GM12878 (cell line): ENCODE data around the gene FLOT1. TPM values are rescaled to one million over a fixed set of nuclear protein-coding genes. Genes with fewer than 3 reads are reported as not detected.

Experiments used
- ATF3 ChIP-seq: IDR thresholded peaks from 2 replicates; pipeline ENCODE4 v1.6.1; 2011; ENCODE audit warnings: low read depth, mild to moderate bottlenecking, low read length, moderate library complexity, borderline replicate concordance; ENCODE audit errors: extremely low read depth
- BACH1 ChIP-seq: fragments of 450-650 bp; IDR thresholded peaks from 2 replicates; pipeline ENCODE4 v1.6.1; 2017; ENCODE audit warnings: mild to moderate bottlenecking, borderline replicate concordance
- BCL3 ChIP-seq: IDR thresholded peaks from 2 replicates; pipeline ENCODE4 v1.6.1; 2011; ENCODE audit warnings: borderline replicate concordance, low read depth, mild to moderate bottlenecking, moderate library complexity, low read length; ENCODE audit not compliant: insufficient read depth, poor library complexity, severe bottlenecking
- CBFB ChIP-seq: IDR thresholded peaks from 2 replicates; pipeline ENCODE4 v1.6.1; 2016; ENCODE audit warnings: antibody characterized with exemption, low read depth
- CHD2 ChIP-seq: IDR thresholded peaks from 2 replicates; pipeline ENCODE4 v1.6.1; 2011; ENCODE audit warnings: low read depth, low read length, improper control_type of control experiment, borderline replicate concordance
- LARP7 ChIP-seq: fragments of 450-650 bp; IDR thresholded peaks from 2 replicates; pipeline ENCODE4 v1.6.1; 2017; ENCODE audit warnings: mild to moderate bottlenecking
- POLR2AphosphoS2 ChIP-seq: IDR thresholded peaks from 2 replicates; pipeline ENCODE4 v1.6.1; 2011; ENCODE audit warnings: low read depth, mild to moderate bottlenecking, low read length, improper control_type of control experiment, moderate library complexity
- SMAD5 ChIP-seq: IDR thresholded peaks from 2 replicates; pipeline ENCODE4 v1.6.1; 2016; ENCODE audit warnings: antibody characterized with exemption, low read depth
- ZNF622 ChIP-seq: fragments of 450-650 bp; IDR thresholded peaks from 2 replicates; pipeline ENCODE4 v1.6.1; 2017; ENCODE audit warnings: mild to moderate bottlenecking, inconsistent platforms
- polyA plus RNA-seq, 11 experiments: library from polyadenylated mRNA; depleted of rRNA in 4 of 11; unstranded in 6 of 11; stranded (reverse) in 5 of 11; fragments of >200 nt; fragmentation: Nextera tagmentation in 4 of 11; fragmentation: Illumina TruSeq in 1 of 11; extraction: Ambion mirVana in 4 of 11; extraction: Trizol in 1 of 11; gene quantifications; 1 replicate in 1 of 11; 2 replicates in 10 of 11; pipeline versions ENCODE4 v1.2.1 to v1.2.3, GENCODE V29; 2011 to 2016; ENCODE audit warnings: inconsistent platforms in 2 of 11, missing spikeins in 2 of 11, low read depth in 1 of 11
- total RNA-seq, 4 experiments: library from RNA; depleted of rRNA in 3 of 4; stranded (reverse); fragments of >200 nt in 3 of 4; fragmentation: Illumina TruSeq in 1 of 4; extraction: Trizol in 1 of 4; gene quantifications; 2 replicates each; pipeline versions ENCODE4 v1.2.1 to v1.2.3, GENCODE V29; 2013 to 2021

FLOT1 gene
- total and polyA plus RNA-seq, 10 of the 15 experiments (the other 5 are each of a cell fraction or from before 2014, with no cell fraction given): 12.3 to 153 (median 112) TPM

- TF ChIP-seq BCL3 (peak; percentile 30), CBFB (peak; percentile 67), POLR2AphosphoS2 (peak; percentile 93), CHD2 (no peak), ZNF622 (no peak), BACH1 (0 out of 2 replicates have a peak, but pooled peaks have one; percentile 49), ATF3 (no peak), SMAD5 (peak; percentile 97; the same call in 1 of the 2 replicates), LARP7 (no peak)
Measured at GRCh38 chr6:30725713-30726505, 16.6 kb downstream of the FLOT1 start (continued).
